IMR-90 (cell line): ENCODE results near the gene ANTXR1. TPM values are rescaled to one million over a fixed set of nuclear protein-coding genes. Genes with fewer than 3 reads are reported as not detected.
A peak's percentile ranks its signal among the peaks of the same experiment; 100 is the strongest.

Source experiments
- ATAC-seq: fragments of 200-7000 bp; cut with Tn5 transposase; 2 replicates; pipeline ENCODE4 v1.9.1; 2020; ENCODE audit warnings: low read depth, mild to moderate bottlenecking, moderate library complexity
- BruUV-seq: library from RNA; stranded (reverse); fragments of 400-500 nt; replicated peaks from 2 replicates; lab custom pipeline; 2021; lab: Mats Ljungman, UMichigan
- CTCF ChIA-PET: fragments of 300-600 bp; formaldehyde crosslinking; extraction: SDS; loops from one replicate; lab custom pipeline; 2021; ENCODE audit warnings: antibody characterized with exemption; lab: Yijun Ruan, JAX
- POLR2A ChIA-PET: fragments of 300-600 bp; sonication (Branson Sonifier 250); formaldehyde crosslinking; loops from one replicate; lab custom pipeline; 2022; ENCODE audit warnings: antibody characterized with exemption; ENCODE audit not compliant: unreplicated experiment; lab: Charles Lee
- DNase-seq: peaks from one replicate; pipeline ENCODE4 v3.0.0; 2013
- H2AFZ ChIP-seq: replicated peaks from 2 replicates; pipeline ENCODE3; 2013; ENCODE audit warnings: low read length, mild to moderate bottlenecking; ENCODE audit not compliant: poor library complexity
- H2AK5ac ChIP-seq: 2 replicates; pipeline ENCODE4 v1.6.1; 2013; ENCODE audit warnings: low read depth, low read length, inconsistent platforms
- H2AK9ac ChIP-seq: replicated peaks from 2 replicates; pipeline ENCODE3; 2013; ENCODE audit warnings: mild to moderate bottlenecking, low read depth, low read length, moderate library complexity; ENCODE audit not compliant: poor library complexity
- H2BK120ac ChIP-seq: 2 replicates; pipeline ENCODE4 v1.6.1; 2013; ENCODE audit warnings: low read depth, low read length, inconsistent platforms
- H2BK15ac ChIP-seq: 3 replicates; pipeline ENCODE4 v1.6.1; 2013; ENCODE audit warnings: low read depth, low read length, inconsistent platforms
- H2BK20ac ChIP-seq: 2 replicates; pipeline ENCODE4 v1.6.1; 2013; ENCODE audit warnings: low read depth, mild to moderate bottlenecking, inconsistent platforms, low read length, moderate library complexity
- H2BK5ac ChIP-seq: 2 replicates; pipeline ENCODE4 v1.6.1; 2013; ENCODE audit warnings: mild to moderate bottlenecking, low read depth, low read length, inconsistent platforms; ENCODE audit not compliant: poor library complexity, severe bottlenecking
- H3K14ac ChIP-seq: replicated peaks from 2 replicates; pipeline ENCODE4 v1.6.1; 2013; ENCODE audit warnings: low read depth, low read length, inconsistent platforms
- H3K18ac ChIP-seq: 2 replicates; pipeline ENCODE4 v1.6.1; 2013; ENCODE audit warnings: low read depth, low read length, control low read depth
- H3K23ac ChIP-seq: 2 replicates; pipeline ENCODE4 v1.6.1; 2013; ENCODE audit warnings: low read depth, low read length, inconsistent platforms
- H3K27ac ChIP-seq: 2 replicates; pipeline ENCODE4 v1.5.1; 2013; ENCODE audit warnings: mild to moderate bottlenecking, control low read depth, low read length; ENCODE audit not compliant: insufficient read depth
- H3K27me3 ChIP-seq: 2 replicates; pipeline ENCODE4 v1.6.1; 2013; ENCODE audit warnings: low read length; ENCODE audit not compliant: control insufficient read depth, insufficient read depth
- H3K36me3 ChIP-seq: 2 replicates; pipeline ENCODE4 v1.6.1; 2013; ENCODE audit warnings: low read length, mixed read lengths; ENCODE audit not compliant: control insufficient read depth, insufficient read depth
- H3K4ac ChIP-seq: 2 replicates; pipeline ENCODE4 v1.6.1; 2013; ENCODE audit warnings: low read depth, low read length, inconsistent platforms
- H3K4me1 ChIP-seq: 2 replicates; pipeline ENCODE4 v1.6.1; 2013; ENCODE audit warnings: low read length, mixed read lengths; ENCODE audit not compliant: control insufficient read depth, insufficient read depth
- H3K4me2 ChIP-seq: 2 replicates; pipeline ENCODE4 v1.6.1; 2013; ENCODE audit warnings: low read depth, mild to moderate bottlenecking, control low read depth, low read length, moderate library complexity
- H3K4me3 ChIP-seq: 2 replicates; pipeline ENCODE4 v1.5.1; 2013; ENCODE audit warnings: low read depth, mild to moderate bottlenecking, control low read depth, low read length, moderate library complexity; ENCODE audit not compliant: insufficient read depth
- H3K56ac ChIP-seq: 2 replicates; pipeline ENCODE4 v1.6.1; 2013; ENCODE audit warnings: low read length, inconsistent platforms; ENCODE audit not compliant: insufficient read depth; ENCODE audit errors: extremely low read depth
- H3K79me1 ChIP-seq, 2 experiments: 2 replicates each; pipeline ENCODE4 v1.6.1; 2013; ENCODE audit warnings: low read length in 2 of 2, inconsistent platforms in 1 of 2, low read depth in 1 of 2
- H3K9ac ChIP-seq: 2 replicates; pipeline ENCODE4 v1.6.1; 2013; ENCODE audit warnings: low read depth, low read length, control low read depth
- H3K9me1 ChIP-seq: 2 replicates; pipeline ENCODE4 v1.6.1; 2013; ENCODE audit warnings: low read length, inconsistent platforms; ENCODE audit not compliant: insufficient read depth
- H3K9me3 ChIP-seq: 2 replicates; pipeline ENCODE4 v1.6.1; 2013; ENCODE audit warnings: low read length; ENCODE audit not compliant: control insufficient read depth, insufficient read depth
- H4K20me1 ChIP-seq: 2 replicates; pipeline ENCODE4 v1.6.1; 2013; ENCODE audit warnings: low read length, inconsistent platforms; ENCODE audit not compliant: insufficient read depth
- H4K5ac ChIP-seq: 2 replicates; pipeline ENCODE4 v1.6.1; 2013; ENCODE audit warnings: mild to moderate bottlenecking, low read depth, low read length, control low read depth
- H4K8ac ChIP-seq, 2 experiments: 2 replicates each; pipeline ENCODE4 v1.6.1; 2013; ENCODE audit warnings: low read depth in 2 of 2, low read length in 2 of 2, control low read depth in 1 of 2, inconsistent platforms in 1 of 2
- H4K91ac ChIP-seq: 2 replicates; pipeline ENCODE4 v1.6.1; 2013; ENCODE audit warnings: low read depth, low read length, inconsistent platforms; ENCODE audit not compliant: insufficient read depth
- CEBPB ChIP-seq: IDR thresholded peaks from 2 replicates; pipeline ENCODE4 v1.6.1; 2012; ENCODE audit warnings: low read depth, low read length, improper control_type of control experiment
- MAZ ChIP-seq: IDR thresholded peaks from 2 replicates; pipeline ENCODE4 v1.6.1; 2012; ENCODE audit warnings: low read depth, mild to moderate bottlenecking, low read length, improper control_type of control experiment, moderate library complexity, borderline replicate concordance
- USF2 ChIP-seq: fragments of 150-350 bp; IDR thresholded peaks from 2 replicates; pipeline ENCODE4 v1.6.1; 2017; ENCODE audit warnings: mild to moderate bottlenecking, antibody characterized with exemption, low read length, low read depth
- WGBS, 2 experiments: methylation state at CpG; one replicate each; pipeline versions ENCODE4 v1.1.5 to v1.1.7; 2013; ENCODE audit warnings: missing lambda C conversion rate in 2 of 2; ENCODE audit not compliant: insufficient read length in 1 of 2; ENCODE audit errors: extremely low coverage in 2 of 2; 5-methylcytosine and 5-hydroxymethylcytosine counted together
- dilution Hi-C: fragments of 300-500 bp; cut with HindIII; formaldehyde crosslinking; loops from one replicate; pipeline ENCODE4 v1.14.3; 2018; ENCODE audit warnings: low sequenced_read_pairs; ENCODE audit not compliant: unreplicated experiment
- in situ Hi-C: fragments of 300-500 bp; cut with MboI; formaldehyde crosslinking; loops from 3 replicates; pipeline ENCODE4 v1.14.3; 2019; ENCODE audit warnings: low sequenced_read_pairs, inconsistent platforms, mixed read lengths
- intact Hi-C: fragments of 100-400 bp; cut with micrococcal nuclease; formaldehyde crosslinking; loops from 2 replicates; pipeline ENCODE4 v1.10.0; 2022
- polyA plus RNA-seq, 3 experiments: library from polyadenylated mRNA; depleted of rRNA; stranded (reverse); fragments of >200 nt; gene quantifications; 2 replicates each; pipeline ENCODE4 v1.2.3, GENCODE V29; 2012; ENCODE audit warnings: low replicate concordance in 1 of 3
- total RNA-seq: library from RNA; depleted of rRNA; stranded (reverse); fragments of >200 nt; gene quantifications from 2 replicates; pipeline ENCODE4 v1.2.3, GENCODE V29; 2012
- TF ChIP-seq, protein P1 (sequence below): conservative IDR thresholded peaks from 2 replicates; pipeline ENCODE4 v1.5.1; 2012; ENCODE audit warnings: mild to moderate bottlenecking, low read depth, low read length, improper control_type of control experiment

ANTXR1 gene
- total and polyA plus RNA-seq, 2 of the 4 experiments (the other 2 are of a cell fraction) = 27.2 to 36.9 TPM

- H2AK9ac ChIP-seq = no peak overlapping the region
- H3K18ac ChIP-seq = 0 out of 2 replicates have a peak overlapping the region, but pooled peaks have one; percentile 2
- H3K14ac ChIP-seq = 0 out of 2 replicates have a peak overlapping the region, but pooled peaks have one; percentile 3
- H3K9me3 ChIP-seq = no peaks in the 10 kb centered on the region
- peaks cover 49% of the 10 kb centered on the region for H3K36me3 ChIP-seq
- H2BK5ac ChIP-seq = no peak overlapping the region
- intact Hi-C loops (loop anchor here (5.0 kb wide), 1 partner anchor 47 kb away; no protein-coding TSS in a partner anchor), in situ Hi-C loops (no loop called here), dilution Hi-C loops (no loop called here)
- H4K5ac ChIP-seq = peak overlapping the region; percentile 3
- H2BK15ac ChIP-seq = no peak overlapping the region
- no TSS peak for BruUV-seq
- no peak overlapping the region for H3K56ac ChIP-seq
- peak; percentile 50 for ATAC-seq
- peaks cover under 1 to 27% of the 10 kb centered on the region in 2 experiments; a peak in 3 of 4 replicates for H3K79me1 ChIP-seq
- POLR2A ChIA-PET = interaction anchor here (0.6 kb wide), 1 partner anchor 135 kb away, joined by 3 read pairs; no protein-coding TSS in a partner anchor
- WGBS, 2 experiments = 58% methylated on average over 4 of the region's 7 CpGs; no CpG with 5 or more reads in 1 of the 2 experiments
- CTCF ChIA-PET = interaction anchor here (0.8 kb wide), 1 partner anchor 207 kb away, joined by 3 read pairs; no protein-coding TSS in a partner anchor
- H2BK120ac ChIP-seq = 0 out of 2 replicates have a peak overlapping the region, but pooled peaks have one; percentile 0
- no peak overlapping the region for H3K4me3 ChIP-seq
- peak overlapping the region in 1 of 2 experiments; percentile 31; a peak in 1 of 4 replicates for H4K8ac ChIP-seq
- no peak overlapping the region for H2BK20ac ChIP-seq
- no peak overlapping the region; the same call in 1 of the 2 replicates for H3K4me2 ChIP-seq
- no peaks in the 10 kb centered on the region for H4K20me1 ChIP-seq
- H3K27me3 ChIP-seq = no peaks in the 10 kb centered on the region
- H3K4me1 ChIP-seq = peaks cover 27% of the 10 kb centered on the region
- no peak overlapping the region for H2AFZ ChIP-seq
- H3K9ac ChIP-seq = no peak overlapping the region
- H4K91ac ChIP-seq = peak overlapping the region; percentile 6; the same call in 1 of the 2 replicates
- TF ChIP-seq CEBPB = peak; percentile 37; the same call in 1 of the 2 replicates
- no peak for TF ChIP-seq USF2
- TF ChIP-seq, protein P1, sequence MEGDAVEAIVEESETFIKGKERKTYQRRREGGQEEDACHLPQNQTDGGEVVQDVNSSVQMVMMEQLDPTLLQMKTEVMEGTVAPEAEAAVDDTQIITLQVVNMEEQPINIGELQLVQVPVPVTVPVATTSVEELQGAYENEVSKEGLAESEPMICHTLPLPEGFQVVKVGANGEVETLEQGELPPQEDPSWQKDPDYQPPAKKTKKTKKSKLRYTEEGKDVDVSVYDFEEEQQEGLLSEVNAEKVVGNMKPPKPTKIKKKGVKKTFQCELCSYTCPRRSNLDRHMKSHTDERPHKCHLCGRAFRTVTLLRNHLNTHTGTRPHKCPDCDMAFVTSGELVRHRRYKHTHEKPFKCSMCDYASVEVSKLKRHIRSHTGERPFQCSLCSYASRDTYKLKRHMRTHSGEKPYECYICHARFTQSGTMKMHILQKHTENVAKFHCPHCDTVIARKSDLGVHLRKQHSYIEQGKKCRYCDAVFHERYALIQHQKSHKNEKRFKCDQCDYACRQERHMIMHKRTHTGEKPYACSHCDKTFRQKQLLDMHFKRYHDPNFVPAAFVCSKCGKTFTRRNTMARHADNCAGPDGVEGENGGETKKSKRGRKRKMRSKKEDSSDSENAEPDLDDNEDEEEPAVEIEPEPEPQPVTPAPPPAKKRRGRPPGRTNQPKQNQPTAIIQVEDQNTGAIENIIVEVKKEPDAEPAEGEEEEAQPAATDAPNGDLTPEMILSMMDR = 0 out of 2 replicates have a peak, but pooled peaks have one; percentile 3
- TF ChIP-seq MAZ = no peak
- no peak overlapping the region for H3K27ac ChIP-seq
- peak overlapping the region; percentile 21; the same call in 1 of the 2 replicates for H2AK5ac ChIP-seq
- H3K4ac ChIP-seq = peak overlapping the region; percentile 9; the same call in 1 of the 2 replicates
- H3K9me1 ChIP-seq = peaks cover 29% of the 10 kb centered on the region
- H3K23ac ChIP-seq = no peak overlapping the region
- DNase-seq = peak; percentile 68
Observed at GRCh38 chr2:69149631-69150215, 136.7 kb downstream of the ANTXR1 start.
